Astrocyte (in vitro differentiated cells and primary cell): ENCODE data around the gene CUEDC2. TPM values are rescaled to one million over a fixed set of nuclear protein-coding genes. Genes with fewer than 3 reads are reported as not detected.
A peak's percentile ranks its signal among the peaks of the same experiment; 100 is the strongest.

ENCODE experiments used
- DNase-seq: peaks from one replicate; pipeline ENCODE4 v3.0.0-alpha.2; 2010; ENCODE audit warnings: low read depth
- FAIRE-seq: peaks from 2 replicates; lab custom pipeline; 2011; peaks lifted over from hg19 to GRCh38; lab: Jason Lieb, UNC
- H2AFZ ChIP-seq: 2 replicates; pipeline ENCODE4 v1.6.0; 2012; ENCODE audit warnings: low read depth, low read length, inconsistent platforms
- H3K27ac ChIP-seq: 2 replicates; pipeline ENCODE4 v1.5.1; 2011; ENCODE audit warnings: low read depth, low read length, inconsistent platforms
- H3K27me3 ChIP-seq: 2 replicates; pipeline ENCODE4 v1.6.0; 2011; ENCODE audit warnings: low read length, inconsistent platforms; ENCODE audit not compliant: insufficient read depth
- H3K36me3 ChIP-seq: 2 replicates; pipeline ENCODE4 v1.5.1; 2011; ENCODE audit warnings: low read length, inconsistent platforms; ENCODE audit not compliant: insufficient read depth
- H3K4me1 ChIP-seq: 2 replicates; pipeline ENCODE4 v1.5.1; 2011; ENCODE audit warnings: low read length, inconsistent platforms; ENCODE audit not compliant: insufficient read depth
- H3K4me2 ChIP-seq: 2 replicates; pipeline ENCODE4 v1.6.0; 2012; ENCODE audit warnings: low read length, inconsistent platforms
- H3K4me3 ChIP-seq: 2 replicates; pipeline ENCODE4 v1.5.1; 2011; ENCODE audit warnings: low read depth, mild to moderate bottlenecking, low read length, inconsistent platforms; ENCODE audit not compliant: insufficient read depth
- H3K79me2 ChIP-seq: 2 replicates; pipeline ENCODE4 v1.6.0; 2012; ENCODE audit warnings: mild to moderate bottlenecking, low read length, inconsistent platforms; ENCODE audit not compliant: insufficient read depth
- H3K9ac ChIP-seq: 2 replicates; pipeline ENCODE4 v1.6.0; 2012; ENCODE audit warnings: mild to moderate bottlenecking, low read length, inconsistent platforms
- H3K9me3 ChIP-seq: 2 replicates; pipeline ENCODE4 v1.5.1; 2012; ENCODE audit warnings: low read depth, mild to moderate bottlenecking, low read length, inconsistent platforms; ENCODE audit not compliant: insufficient read depth
- H4K20me1 ChIP-seq: 2 replicates; pipeline ENCODE4 v1.6.0; 2012; ENCODE audit warnings: low read length, inconsistent platforms; ENCODE audit not compliant: insufficient read depth
- H3K27ac Mint-ChIP-seq: one replicate; pipeline ENCODE4 v1.8.0; 2021; ENCODE audit warnings: mild to moderate bottlenecking, mixed read lengths; ENCODE audit not compliant: unreplicated experiment
- H3K27me3 Mint-ChIP-seq: one replicate; pipeline ENCODE4 v1.8.0; 2021; ENCODE audit warnings: low read depth, mixed read lengths; ENCODE audit not compliant: unreplicated experiment
- H3K36me3 Mint-ChIP-seq: one replicate; pipeline ENCODE4 v1.8.0; 2021; ENCODE audit warnings: low read depth, mixed read lengths; ENCODE audit not compliant: unreplicated experiment
- H3K4me1 Mint-ChIP-seq: one replicate; pipeline ENCODE4 v1.8.0; 2021; ENCODE audit warnings: low read depth, mixed read lengths; ENCODE audit not compliant: unreplicated experiment
- H3K4me3 Mint-ChIP-seq: one replicate; pipeline ENCODE4 v1.8.0; 2021; ENCODE audit warnings: mild to moderate bottlenecking, moderate library complexity, mixed read lengths; ENCODE audit not compliant: unreplicated experiment
- H3K9me3 Mint-ChIP-seq: one replicate; pipeline ENCODE4 v1.8.0; 2021; ENCODE audit warnings: mild to moderate bottlenecking, mixed read lengths; ENCODE audit not compliant: unreplicated experiment
- EZH2 ChIP-seq: IDR thresholded peaks from 2 replicates; pipeline ENCODE4 v1.6.1; 2012; ENCODE audit warnings: mild to moderate bottlenecking, low read length, inconsistent platforms; ENCODE audit not compliant: insufficient read depth
- total RNA-seq: library from RNA; stranded (reverse); gene quantifications from 2 replicates; pipeline ENCODE4 v1.2.1, GENCODE V29; 2021
- TF ChIP-seq, protein P1 (sequence below): IDR thresholded peaks from 2 replicates; pipeline ENCODE4 v1.5.1; 2011; ENCODE audit warnings: low read depth, mild to moderate bottlenecking, inconsistent platforms, low read length, moderate library complexity; ENCODE audit not compliant: insufficient read depth

CUEDC2 gene
- total RNA-seq, 1 donor from 2014 or later, result 49.1 TPM

DNA sequence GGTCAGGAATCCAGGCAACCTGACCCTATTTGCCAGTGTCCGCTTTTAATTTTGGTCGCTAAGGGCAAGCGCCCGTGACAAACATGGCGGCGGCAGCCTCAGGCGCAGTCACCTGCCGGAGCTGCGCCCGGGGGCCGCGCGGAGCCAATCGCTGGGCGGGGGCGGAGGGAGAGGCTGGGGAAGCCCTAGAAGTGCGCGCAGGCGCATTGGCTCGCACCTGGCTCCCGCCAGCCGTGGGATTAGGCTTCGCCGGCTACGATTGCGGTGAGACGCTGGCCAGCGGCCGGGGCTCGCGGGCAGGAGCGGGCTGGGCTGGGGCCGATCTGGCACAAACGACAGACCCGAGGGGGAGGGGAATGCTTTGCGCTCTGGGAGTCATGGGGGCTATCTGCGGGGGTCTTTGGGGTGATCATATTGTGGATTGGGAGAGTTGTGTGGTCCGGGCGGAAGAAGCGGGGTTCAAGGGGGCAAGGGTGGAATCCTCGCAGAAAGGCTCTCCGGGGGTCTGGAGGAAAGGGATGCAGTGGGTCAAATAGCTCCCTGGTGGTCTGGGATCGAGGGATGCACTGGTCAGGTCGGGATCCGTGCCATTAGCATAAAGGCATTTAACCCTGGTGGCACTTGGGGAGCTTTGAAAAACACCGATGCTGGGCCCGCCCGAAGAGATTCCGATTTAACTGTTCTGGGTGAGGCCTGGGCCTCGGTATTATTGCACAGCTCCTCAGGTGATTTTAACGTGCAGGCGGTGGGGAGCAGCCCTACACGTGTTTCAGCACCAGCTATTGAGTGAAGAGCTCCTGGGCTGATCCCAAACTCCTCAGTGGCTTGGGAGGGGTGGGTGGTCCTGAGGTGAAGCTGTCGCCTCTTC lies 29.0 kb upstream of the CUEDC2 start:
- Mint-ChIP-seq H3K9me3 (no peaks in the 10 kb centered on the region), H3K27ac (no peak overlapping the region), H3K4me3 (peak overlapping the region; percentile 88), H3K4me1 (peaks cover 2% of the 10 kb centered on the region), H3K27me3 (peaks cover 14% of the 10 kb centered on the region), H3K36me3 (no peaks in the 10 kb centered on the region)
- no peaks in the 10 kb centered on the region for H3K79me2 ChIP-seq
- no peak overlapping the region for H3K27ac ChIP-seq
- no peaks in the 10 kb centered on the region for H3K9me3 ChIP-seq
- peaks cover 7% of the 10 kb centered on the region for H3K27me3 ChIP-seq
- peak overlapping the region; percentile 65 for H3K4me3 ChIP-seq
- H4K20me1 ChIP-seq, result no peaks in the 10 kb centered on the region
- H2AFZ ChIP-seq, result peak overlapping the region; percentile 98
- TF ChIP-seq, protein P1, sequence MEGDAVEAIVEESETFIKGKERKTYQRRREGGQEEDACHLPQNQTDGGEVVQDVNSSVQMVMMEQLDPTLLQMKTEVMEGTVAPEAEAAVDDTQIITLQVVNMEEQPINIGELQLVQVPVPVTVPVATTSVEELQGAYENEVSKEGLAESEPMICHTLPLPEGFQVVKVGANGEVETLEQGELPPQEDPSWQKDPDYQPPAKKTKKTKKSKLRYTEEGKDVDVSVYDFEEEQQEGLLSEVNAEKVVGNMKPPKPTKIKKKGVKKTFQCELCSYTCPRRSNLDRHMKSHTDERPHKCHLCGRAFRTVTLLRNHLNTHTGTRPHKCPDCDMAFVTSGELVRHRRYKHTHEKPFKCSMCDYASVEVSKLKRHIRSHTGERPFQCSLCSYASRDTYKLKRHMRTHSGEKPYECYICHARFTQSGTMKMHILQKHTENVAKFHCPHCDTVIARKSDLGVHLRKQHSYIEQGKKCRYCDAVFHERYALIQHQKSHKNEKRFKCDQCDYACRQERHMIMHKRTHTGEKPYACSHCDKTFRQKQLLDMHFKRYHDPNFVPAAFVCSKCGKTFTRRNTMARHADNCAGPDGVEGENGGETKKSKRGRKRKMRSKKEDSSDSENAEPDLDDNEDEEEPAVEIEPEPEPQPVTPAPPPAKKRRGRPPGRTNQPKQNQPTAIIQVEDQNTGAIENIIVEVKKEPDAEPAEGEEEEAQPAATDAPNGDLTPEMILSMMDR, result no peak
- TF ChIP-seq EZH2, result no peak
- H3K36me3 ChIP-seq, result no peaks in the 10 kb centered on the region
- DNase-seq, result peak; percentile 51
- H3K4me1 ChIP-seq, result peaks cover 8% of the 10 kb centered on the region
- peak overlapping the region; percentile 97 for H3K4me2 ChIP-seq
- FAIRE-seq, result no peak
- peak overlapping the region; percentile 64 for H3K9ac ChIP-seq

- Histone ChIP-seq H3K4me1 (peaks cover 12% of the 10 kb centered on the region), H2AFZ (peak overlapping the region; percentile 98), H3K4me3 (peak overlapping the region; percentile 65), H3K79me2 (no peaks in the 10 kb centered on the region), H3K27ac (no peak overlapping the region), H3K27me3 (peaks cover 7% of the 10 kb centered on the region), H4K20me1 (no peaks in the 10 kb centered on the region), H3K9me3 (no peaks in the 10 kb centered on the region), H3K4me2 (peak overlapping the region; percentile 97), H3K36me3 (no peaks in the 10 kb centered on the region), H3K9ac (peak overlapping the region; percentile 64)
- H3K27ac Mint-ChIP-seq, result peak overlapping the region; percentile 21
- FAIRE-seq (no peak), DNase-seq (no peak)
- no peaks in the 10 kb centered on the region for H3K36me3 Mint-ChIP-seq
- H3K9me3 Mint-ChIP-seq, result no peaks in the 10 kb centered on the region
- H3K4me1 Mint-ChIP-seq, result peaks cover 8% of the 10 kb centered on the region
- H3K27me3 Mint-ChIP-seq, result peaks cover 14% of the 10 kb centered on the region
- TF ChIP-seq EZH2, result no peak
- TF ChIP-seq, protein P1, result no peak
- H3K4me3 Mint-ChIP-seq, result peak overlapping the region; percentile 88
These were observed 28.4 kb upstream of the CUEDC2 start for GRCh38 chr10:102460836-102461186.

GRCh38 chr10:102458656-102459055 lies 26.3 kb upstream of the CUEDC2 start:
- Mint-ChIP-seq H3K27me3 (peaks cover 14% of the 10 kb centered on the region), H3K4me3 (no peak overlapping the region), H3K36me3 (no peaks in the 10 kb centered on the region), H3K9me3 (no peaks in the 10 kb centered on the region), H3K4me1 (peaks cover 21% of the 10 kb centered on the region), H3K27ac (no peak overlapping the region)
- Histone ChIP-seq H2AFZ (no peak overlapping the region), H3K9me3 (no peaks in the 10 kb centered on the region), H3K79me2 (no peaks in the 10 kb centered on the region), H3K36me3 (no peaks in the 10 kb centered on the region), H3K4me1 (peaks cover 13% of the 10 kb centered on the region), H3K27ac (no peak overlapping the region), H3K4me2 (no peak overlapping the region), H3K9ac (no peak overlapping the region), H4K20me1 (no peaks in the 10 kb centered on the region), H3K4me3 (no peak overlapping the region), H3K27me3 (peaks cover 7% of the 10 kb centered on the region)
- FAIRE-seq (no peak), DNase-seq (no peak)
- TF ChIP-seq, protein P1, result no peak
- no peak for TF ChIP-seq EZH2
